Mammary epithelial cell (primary cell): ENCODE measurements around the gene RPS6KA2.

Experiments
- EZH2 ChIP-seq: IDR thresholded peaks from 2 replicates; pipeline ENCODE4 v1.6.1; 2012; ENCODE audit warnings: low read length, inconsistent platforms, borderline replicate concordance
- TF ChIP-seq, protein P1 (sequence below), 2 donors: IDR thresholded peaks in 1 of 2; conservative IDR thresholded peaks in 1 of 2; 2 replicates each; pipeline ENCODE4 v1.5.1; 2011 to 2012; ENCODE audit warnings: inconsistent platforms in 2 of 2, low read length in 2 of 2, mild to moderate bottlenecking in 2 of 2, control low read depth in 1 of 2, low read depth in 1 of 2; ENCODE audit not compliant: insufficient read depth in 1 of 2; ENCODE audit errors: extremely low read depth in 1 of 2

DNA sequence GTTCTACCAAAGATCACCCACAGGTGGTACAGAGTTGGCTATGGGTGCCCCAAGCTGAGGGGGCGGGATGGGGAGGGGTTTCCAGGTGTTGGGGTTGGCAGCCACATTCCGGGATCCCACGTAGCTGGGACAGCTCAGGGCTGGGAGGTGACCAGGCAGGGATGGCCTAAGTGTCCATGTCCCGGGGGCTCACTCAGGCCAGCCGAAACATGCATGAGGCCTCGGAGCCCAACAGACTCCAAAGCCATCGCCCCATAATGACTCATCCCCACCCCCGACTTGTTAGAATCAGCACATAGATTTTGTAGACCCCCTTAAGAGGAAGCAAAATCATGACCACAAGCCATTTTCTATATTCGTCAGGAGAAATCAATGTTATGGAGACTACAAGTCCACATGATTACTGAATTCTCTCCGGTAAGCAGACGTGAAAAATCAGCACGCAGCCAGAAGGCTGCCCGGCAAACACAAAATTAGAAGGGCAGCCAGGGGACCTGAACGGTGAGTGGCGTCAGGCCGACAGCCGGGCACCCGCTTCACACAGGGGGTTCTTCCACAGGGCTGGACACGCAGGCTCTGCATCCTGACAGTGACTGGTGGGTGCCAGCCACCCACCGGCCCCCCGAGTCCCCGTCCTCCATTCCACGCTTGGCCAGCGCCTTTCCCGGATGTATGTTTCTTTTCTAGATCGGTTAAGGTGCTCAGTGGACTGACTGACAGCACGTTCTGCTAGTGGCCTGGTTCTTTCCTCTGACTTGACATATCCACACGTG, 121.7 kb downstream of the RPS6KA2 start:
- TF ChIP-seq, protein P1, sequence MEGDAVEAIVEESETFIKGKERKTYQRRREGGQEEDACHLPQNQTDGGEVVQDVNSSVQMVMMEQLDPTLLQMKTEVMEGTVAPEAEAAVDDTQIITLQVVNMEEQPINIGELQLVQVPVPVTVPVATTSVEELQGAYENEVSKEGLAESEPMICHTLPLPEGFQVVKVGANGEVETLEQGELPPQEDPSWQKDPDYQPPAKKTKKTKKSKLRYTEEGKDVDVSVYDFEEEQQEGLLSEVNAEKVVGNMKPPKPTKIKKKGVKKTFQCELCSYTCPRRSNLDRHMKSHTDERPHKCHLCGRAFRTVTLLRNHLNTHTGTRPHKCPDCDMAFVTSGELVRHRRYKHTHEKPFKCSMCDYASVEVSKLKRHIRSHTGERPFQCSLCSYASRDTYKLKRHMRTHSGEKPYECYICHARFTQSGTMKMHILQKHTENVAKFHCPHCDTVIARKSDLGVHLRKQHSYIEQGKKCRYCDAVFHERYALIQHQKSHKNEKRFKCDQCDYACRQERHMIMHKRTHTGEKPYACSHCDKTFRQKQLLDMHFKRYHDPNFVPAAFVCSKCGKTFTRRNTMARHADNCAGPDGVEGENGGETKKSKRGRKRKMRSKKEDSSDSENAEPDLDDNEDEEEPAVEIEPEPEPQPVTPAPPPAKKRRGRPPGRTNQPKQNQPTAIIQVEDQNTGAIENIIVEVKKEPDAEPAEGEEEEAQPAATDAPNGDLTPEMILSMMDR (conservative IDR thresholded peaks at IDR 0.05 in 1 of 2, IDR thresholded peaks at IDR 0.05 in 1 of 2; ENCODE audit: extremely low read depth in 1 of 2, insufficient read depth in 1 of 2, low read depth in 1 of 2, low read length in 2 of 2): no peak
- TF ChIP-seq EZH2: no peak
